Activated CD4-positive, alpha-beta T cell treated with anti-CD3 and anti-CD28 coated beads, Interleukin-10, Interleukin-2, amounts not matched to agents 100 ng/mL and 50 ng/mL, durations not matched to agents 16 hours and 8 hours (primary cell): ENCODE results near the gene LRRC74A.
A peak's percentile ranks its signal among the peaks of the same experiment; 100 is the strongest.

ENCODE experiments used
- DNase-seq: peaks from one replicate; pipeline ENCODE4 v3.0.0-alpha.2; 2020

Gene LRRC74A

GRCh38 chr14:76810953-76811400 is 15.2 kb upstream of the LRRC74A start:
- peak; percentile 45 for DNase-seq

GRCh38 chr14:76811561-76811960 is 14.6 kb upstream of the LRRC74A start:
- no peak for DNase-seq

- DNase-seq, result no peak
These were observed 14.2 kb upstream of the LRRC74A start for GRCh38 chr14:76812093-76812421.

GRCh38 chr14:76812422-76813383 is 13.5 kb upstream of the LRRC74A start, which contains the start of gene ANGEL1:
Gene ANGEL1, minus strand, starts transcription at chr14:76812882. Its CDS starts 55 bp downstream, at chr14:76812827.
- DNase-seq, result peak; percentile 96

GRCh38 chr14:76814726-76815645 is 11.2 kb upstream of the LRRC74A start:
- no peak for DNase-seq

- peak; percentile 22 for DNase-seq
These were observed 5.5 kb upstream of the LRRC74A start for GRCh38 chr14:76820700-76821099.

- no peak for DNase-seq
These were observed 1.6 kb downstream of the LRRC74A start for GRCh38 chr14:76827696-76828296.

GRCh38 chr14:76828339-76829012 is 2.3 kb downstream of the LRRC74A start:
- DNase-seq, result no peak

GRCh38 chr14:76829013-76829365 is 2.8 kb downstream of the LRRC74A start:
- no peak for DNase-seq

- DNase-seq, result no peak
These were observed 3.6 kb downstream of the LRRC74A start for GRCh38 chr14:76829650-76830421.

- DNase-seq, result no peak
These were observed 4.3 kb downstream of the LRRC74A start for GRCh38 chr14:76830556-76830955.

GRCh38 chr14:76832503-76832988 is 6.3 kb downstream of the LRRC74A start:
- no peak for DNase-seq

GRCh38 chr14:76833011-76833410 is 6.8 kb downstream of the LRRC74A start:
- no peak for DNase-seq

- no peak for DNase-seq
These were observed 8.0 kb downstream of the LRRC74A start for GRCh38 chr14:76834241-76834661.

- DNase-seq, result no peak
These were observed 9.9 kb downstream of the LRRC74A start for GRCh38 chr14:76836029-76836630.

- no peak for DNase-seq
These were observed 11.3 kb downstream of the LRRC74A start for GRCh38 chr14:76837524-76837923.

- no peak for DNase-seq
These were observed 16.2 kb downstream of the LRRC74A start for GRCh38 chr14:76842414-76842813.

- DNase-seq, result peak; percentile 65
These were observed 18.0 kb downstream of the LRRC74A start for GRCh38 chr14:76844223-76844622.

GRCh38 chr14:76846331-76847047 is 20.3 kb downstream of the LRRC74A start:
- DNase-seq, result no peak

GRCh38 chr14:76848879-76849278 is 22.7 kb downstream of the LRRC74A start:
- no peak for DNase-seq
